ENCODE results near the gene SAMD13. TPM values are rescaled to one million over a fixed set of nuclear protein-coding genes. Genes with fewer than 3 reads are reported as not detected.

SAMD13 gene
- total and polyA plus RNA-seq, 4 experiments from 2014 or later, result 0.22 TPM; not detected in 3

DNA sequence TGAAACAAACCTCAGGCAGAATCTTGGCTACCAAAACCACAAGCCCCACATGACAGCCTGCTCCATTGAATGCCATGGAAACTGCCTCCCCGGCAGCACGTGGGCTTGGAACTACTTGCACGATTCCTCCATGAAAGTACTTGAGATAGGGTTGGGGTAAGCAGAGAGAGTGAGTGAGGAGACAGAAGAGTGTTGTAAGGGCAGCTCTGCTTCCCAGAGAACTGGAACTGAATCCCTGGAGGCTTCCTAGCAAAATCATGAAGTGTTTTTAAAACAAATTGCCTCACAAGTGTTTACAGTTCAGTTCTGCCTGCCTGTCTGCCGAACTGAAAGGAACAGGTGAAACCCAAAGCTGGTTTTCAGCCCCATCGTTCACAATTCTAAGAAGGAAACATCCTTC, 61.5 kb downstream of the SAMD13 start:
- Mint-ChIP-seq H3K4me1 (peaks cover 0 to 6% (median 2%) of the 10 kb centered on the region in 4 donors), H3K4me3 (no peak overlapping the region), H3K36me3 (no peaks in the 10 kb centered on the region), H3K9me3 (peaks cover 0 to under 1% (median 0%) of the 10 kb centered on the region in 8 donors), H3K27ac (no peak overlapping the region), H3K27me3 (no peaks in the 10 kb centered on the region)
- ChIA-PET CTCF (ENCODE audit: partially characterized antibody) (no interaction called here), POLR2A (ENCODE audit: partially characterized antibody) (no interaction called here)
- intact Hi-C loops (cut with micrococcal nuclease), result no loop called here
- no peak for DNase-seq
- Histone ChIP-seq H3K9me3 (ENCODE audit: control insufficient read depth in 1 of 2, low read length in 2 of 2) (no peaks in the 10 kb centered on the region), H3K27me3 (ENCODE audit: insufficient read depth, low read length) (no peaks in the 10 kb centered on the region), H3K4me3 (ENCODE audit: low read length in 2 of 2) (no peak overlapping the region), H3K36me3 (ENCODE audit: insufficient read depth, low read length) (no peaks in the 10 kb centered on the region), H3K4me1 (ENCODE audit: insufficient read depth, low read length) (no peaks in the 10 kb centered on the region), H3K27ac (ENCODE audit: low read depth, low read length) (no peak overlapping the region)

GRCh38 chr1:84363622-84364021, 62.1 kb downstream of the SAMD13 start:
- H3K9me3 ChIP-seq (ENCODE audit: control insufficient read depth in 1 of 2, low read length in 2 of 2), result no peaks in the 10 kb centered on the region
- H3K36me3 Mint-ChIP-seq, result no peaks in the 10 kb centered on the region
- DNase-seq, result no peak
- ChIA-PET POLR2A (ENCODE audit: partially characterized antibody) (no interaction called here), CTCF (ENCODE audit: partially characterized antibody) (no interaction called here)
- H3K27ac Mint-ChIP-seq, result no peak overlapping the region
- H3K27me3 ChIP-seq (ENCODE audit: insufficient read depth, low read length), result no peaks in the 10 kb centered on the region
- H3K4me1 ChIP-seq (ENCODE audit: insufficient read depth, low read length), result no peaks in the 10 kb centered on the region
- H3K36me3 ChIP-seq (ENCODE audit: insufficient read depth, low read length), result no peaks in the 10 kb centered on the region
- H3K4me3 ChIP-seq (ENCODE audit: low read length in 2 of 2), result no peak overlapping the region
- H3K9me3 Mint-ChIP-seq, result no peaks in the 10 kb centered on the region
- no peak overlapping the region for H3K4me3 Mint-ChIP-seq
- peaks cover 0 to 6% (median 2%) of the 10 kb centered on the region in 4 donors for H3K4me1 Mint-ChIP-seq
- intact Hi-C loops (cut with micrococcal nuclease), result no loop called here
- H3K27me3 Mint-ChIP-seq, result no peaks in the 10 kb centered on the region
- H3K27ac ChIP-seq (ENCODE audit: low read depth, low read length), result no peak overlapping the region

- no peaks in the 10 kb centered on the region for H3K27me3 ChIP-seq (ENCODE audit: insufficient read depth, low read length)
- ChIA-PET POLR2A (ENCODE audit: partially characterized antibody) (no interaction called here), CTCF (ENCODE audit: partially characterized antibody) (no interaction called here)
- no peak overlapping the region for H3K27ac ChIP-seq (ENCODE audit: low read depth, low read length)
- Mint-ChIP-seq H3K36me3 (no peaks in the 10 kb centered on the region), H3K4me1 (peaks cover 0 to 6% (median 2%) of the 10 kb centered on the region in 4 donors), H3K27me3 (no peaks in the 10 kb centered on the region), H3K27ac (no peak overlapping the region), H3K4me3 (no peak overlapping the region), H3K9me3 (peaks cover 0 to 3% (median 0%) of the 10 kb centered on the region in 8 donors)
- intact Hi-C loops (cut with micrococcal nuclease), result no loop called here
- no peaks in the 10 kb centered on the region for H3K36me3 ChIP-seq (ENCODE audit: insufficient read depth, low read length)
- no peak for DNase-seq
- no peaks in the 10 kb centered on the region for H3K9me3 ChIP-seq (ENCODE audit: control insufficient read depth in 1 of 2, low read length in 2 of 2)
- no peaks in the 10 kb centered on the region for H3K4me1 ChIP-seq (ENCODE audit: insufficient read depth, low read length)
- no peak overlapping the region for H3K4me3 ChIP-seq (ENCODE audit: low read length in 2 of 2)
Measured at GRCh38 chr1:84365225-84366221, 64.0 kb downstream of the SAMD13 start.

GRCh38 chr1:84366786-84367185, 65.3 kb downstream of the SAMD13 start:
- Mint-ChIP-seq H3K27me3 (no peaks in the 10 kb centered on the region), H3K9me3 (peaks cover 0 to 3% (median 0%) of the 10 kb centered on the region in 8 donors), H3K4me1 (peaks cover 0 to 6% (median 2%) of the 10 kb centered on the region in 4 donors), H3K36me3 (no peaks in the 10 kb centered on the region), H3K4me3 (no peak overlapping the region), H3K27ac (no peak overlapping the region)
- no peaks in the 10 kb centered on the region for H3K4me1 ChIP-seq (ENCODE audit: insufficient read depth, low read length)
- CTCF ChIA-PET (ENCODE audit: partially characterized antibody), result no interaction called here
- DNase-seq, result no peak
- POLR2A ChIA-PET (ENCODE audit: partially characterized antibody), result no interaction called here
- H3K9me3 ChIP-seq (ENCODE audit: control insufficient read depth in 1 of 2, low read length in 2 of 2), result no peaks in the 10 kb centered on the region
- H3K36me3 ChIP-seq (ENCODE audit: insufficient read depth, low read length), result no peaks in the 10 kb centered on the region
- intact Hi-C loops (cut with micrococcal nuclease), result no loop called here
- H3K27ac ChIP-seq (ENCODE audit: low read depth, low read length), result no peak overlapping the region
- no peak overlapping the region for H3K4me3 ChIP-seq (ENCODE audit: low read length in 2 of 2)
- H3K27me3 ChIP-seq (ENCODE audit: insufficient read depth, low read length), result no peaks in the 10 kb centered on the region

- DNase-seq, result no peak
- Mint-ChIP-seq H3K27ac (no peak overlapping the region), H3K9me3 (peaks cover 0 to 3% (median 0%) of the 10 kb centered on the region in 8 donors), H3K27me3 (no peaks in the 10 kb centered on the region), H3K36me3 (no peaks in the 10 kb centered on the region), H3K4me1 (peaks cover 0 to 6% (median 2%) of the 10 kb centered on the region in 4 donors), H3K4me3 (no peak overlapping the region)
- Histone ChIP-seq H3K36me3 (ENCODE audit: insufficient read depth, low read length) (no peaks in the 10 kb centered on the region), H3K9me3 (ENCODE audit: control insufficient read depth in 1 of 2, low read length in 2 of 2) (no peaks in the 10 kb centered on the region), H3K4me1 (ENCODE audit: insufficient read depth, low read length) (no peaks in the 10 kb centered on the region), H3K27ac (ENCODE audit: low read depth, low read length) (no peak overlapping the region), H3K27me3 (ENCODE audit: insufficient read depth, low read length) (no peaks in the 10 kb centered on the region), H3K4me3 (ENCODE audit: low read length in 2 of 2) (no peak overlapping the region)
- ChIA-PET CTCF (ENCODE audit: partially characterized antibody) (no interaction called here), POLR2A (ENCODE audit: partially characterized antibody) (no interaction called here)
- intact Hi-C loops (cut with micrococcal nuclease), result no loop called here
Measured at GRCh38 chr1:84367219-84367618, 65.7 kb downstream of the SAMD13 start.

DNA sequence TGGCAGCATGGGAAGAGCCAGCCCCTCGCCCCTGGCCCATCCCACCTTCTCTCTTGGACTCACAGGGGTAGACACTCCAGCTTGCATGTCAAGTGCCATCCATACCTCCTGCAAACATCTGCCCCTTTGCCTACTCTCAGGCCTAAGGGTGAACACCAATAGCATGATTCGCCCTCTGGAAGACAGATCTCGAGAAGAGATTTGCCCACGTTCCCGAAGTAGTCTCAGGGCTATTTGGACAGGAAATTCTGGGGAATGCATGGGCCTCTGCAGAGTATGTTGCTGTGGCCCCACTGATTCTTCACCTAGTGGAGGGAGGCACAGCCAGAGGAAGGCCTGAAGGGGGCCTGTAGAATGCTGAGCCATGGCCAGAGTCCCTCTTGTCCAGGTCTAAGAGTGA, 66.9 kb downstream of the SAMD13 start:
- Histone ChIP-seq H3K36me3 (ENCODE audit: insufficient read depth, low read length) (no peaks in the 10 kb centered on the region), H3K27ac (ENCODE audit: low read depth, low read length) (no peak overlapping the region), H3K4me3 (ENCODE audit: low read length in 2 of 2) (no peak overlapping the region), H3K9me3 (ENCODE audit: control insufficient read depth in 1 of 2, low read length in 2 of 2) (no peaks in the 10 kb centered on the region), H3K27me3 (ENCODE audit: insufficient read depth, low read length) (no peaks in the 10 kb centered on the region), H3K4me1 (ENCODE audit: insufficient read depth, low read length) (no peaks in the 10 kb centered on the region)
- H3K27ac Mint-ChIP-seq, result no peak overlapping the region
- ChIA-PET POLR2A (ENCODE audit: partially characterized antibody) (no interaction called here), CTCF (ENCODE audit: partially characterized antibody) (no interaction called here)
- no peak for DNase-seq
- peaks cover 0 to 2% (median 0%) of the 10 kb centered on the region in 4 donors for H3K4me1 Mint-ChIP-seq
- peaks cover 0 to 3% (median 0%) of the 10 kb centered on the region in 8 donors for H3K9me3 Mint-ChIP-seq
- H3K27me3 Mint-ChIP-seq, result no peaks in the 10 kb centered on the region
- H3K4me3 Mint-ChIP-seq, result no peak overlapping the region
- intact Hi-C loops (cut with micrococcal nuclease), result no loop called here
- no peaks in the 10 kb centered on the region for H3K36me3 Mint-ChIP-seq

- H3K27ac Mint-ChIP-seq, result no peak overlapping the region
- Histone ChIP-seq H3K27ac (ENCODE audit: low read depth, low read length) (no peak overlapping the region), H3K36me3 (ENCODE audit: insufficient read depth, low read length) (no peaks in the 10 kb centered on the region), H3K4me3 (ENCODE audit: low read length in 2 of 2) (no peak overlapping the region), H3K27me3 (ENCODE audit: insufficient read depth, low read length) (no peaks in the 10 kb centered on the region), H3K9me3 (ENCODE audit: control insufficient read depth in 1 of 2, low read length in 2 of 2) (no peaks in the 10 kb centered on the region), H3K4me1 (ENCODE audit: insufficient read depth, low read length) (no peaks in the 10 kb centered on the region)
- peaks cover 0 to 2% of the 10 kb centered on the region in 2 donors for H3K27me3 Mint-ChIP-seq
- no peaks in the 10 kb centered on the region for H3K36me3 Mint-ChIP-seq
- intact Hi-C loops (cut with micrococcal nuclease), result no loop called here
- H3K4me3 Mint-ChIP-seq, result no peak overlapping the region
- no peaks in the 10 kb centered on the region for H3K4me1 Mint-ChIP-seq
- DNase-seq, result no peak
- CTCF ChIA-PET (ENCODE audit: partially characterized antibody), result no interaction called here
- H3K9me3 Mint-ChIP-seq, result peaks cover 0 to 3% (median 0%) of the 10 kb centered on the region in 8 donors
- POLR2A ChIA-PET (ENCODE audit: partially characterized antibody), result no interaction called here
Measured at GRCh38 chr1:84370266-84370665, 68.8 kb downstream of the SAMD13 start.

Data from CD4-positive, alpha-beta memory T cell (primary cell).